Colonic mucosa (tissue), 4 donors: Measurements from ENCODE around the gene CSNK1D. TPM values are rescaled to one million over a fixed set of nuclear protein-coding genes. Genes with fewer than 3 reads are reported as not detected.
A peak's percentile ranks its signal among the peaks of the same experiment; 100 is the strongest.

Experiments used
- DNase-seq: peaks from one replicate; pipeline ENCODE4 v3.0.0-alpha.2; 2020
- H3K27ac ChIP-seq: fragments of 200-600 bp; one replicate; pipeline ENCODE4 v1.8.0; 2021
- H3K27me3 ChIP-seq: fragments of 200-600 bp; one replicate; pipeline ENCODE4 v1.8.0; 2021
- H3K36me3 ChIP-seq: fragments of 200-600 bp; one replicate; pipeline ENCODE4 v1.8.0; 2021
- H3K4me1 ChIP-seq: fragments of 200-600 bp; one replicate; pipeline ENCODE4 v1.8.0; 2021; ENCODE audit warnings: mild to moderate bottlenecking
- H3K4me3 ChIP-seq: fragments of 200-600 bp; one replicate; pipeline ENCODE4 v1.8.0; 2021
- H3K9ac ChIP-seq, 2 donors: one replicate each; pipeline ENCODE4 v1.7.0; 2013; ENCODE audit warnings: control low read depth in 2 of 2, low read depth in 2 of 2, low read length in 2 of 2
- H3K9me3 ChIP-seq: fragments of 200-600 bp; one replicate; pipeline ENCODE4 v1.8.0; 2021
- CTCF ChIP-seq: fragments of 200-600 bp; IDR thresholded peaks from one replicate; pipeline ENCODE4 v1.8.0; 2022; ENCODE audit warnings: antibody characterized with exemption, mild to moderate bottlenecking
- intact Hi-C: fragments of 100-400 bp; cut with DNase I; formaldehyde crosslinking; loops from one replicate; pipeline ENCODE4 v1.14.1; 2022
- total RNA-seq, 2 donors: library from RNA; stranded (reverse); fragmentation: NEBNext Ultra II Directional in 1 of 2; extraction: Animal tissue kit (Norgen Biotek cat#: 25700) in 1 of 2; gene quantifications; one replicate each; pipeline ENCODE4 v1.2.1, GENCODE V29; 2021
- donor health status: healthy.
- donor health status: DM: no; HTN: no; CAD: no.
- donor health status: DM: no; HTN: no; CAD: no.

Gene CSNK1D
- total RNA-seq, 2 donors from 2014 or later, result 136 to 138 TPM

GRCh38 chr17:82313195-82314011 is 39.9 kb upstream of the CSNK1D start:
- H3K9ac ChIP-seq, result no peak overlapping the region
- H3K4me1 ChIP-seq, result no peaks in the 10 kb centered on the region
- no peaks in the 10 kb centered on the region for H3K9me3 ChIP-seq
- H3K4me3 ChIP-seq, result no peak overlapping the region
- peaks cover 6% of the 10 kb centered on the region for H3K27me3 ChIP-seq
- intact Hi-C loops, result no loop called here
- no peak for DNase-seq
- no peak for TF ChIP-seq CTCF
- no peak overlapping the region for H3K27ac ChIP-seq
- H3K36me3 ChIP-seq, result no peaks in the 10 kb centered on the region

GRCh38 chr17:82311971-82312370 is 38.5 kb upstream of the CSNK1D start:
- Histone ChIP-seq H3K9me3 (no peaks in the 10 kb centered on the region), H3K9ac (no peak overlapping the region), H3K27me3 (peaks cover 6% of the 10 kb centered on the region), H3K27ac (no peak overlapping the region), H3K36me3 (no peaks in the 10 kb centered on the region), H3K4me1 (no peaks in the 10 kb centered on the region), H3K4me3 (no peak overlapping the region)
- no peak for DNase-seq
- intact Hi-C loops, result no loop called here
- TF ChIP-seq CTCF, result no peak

GRCh38 chr17:82310877-82311276 is 37.4 kb upstream of the CSNK1D start:
- Histone ChIP-seq H3K27me3 (peaks cover 6% of the 10 kb centered on the region), H3K4me1 (no peaks in the 10 kb centered on the region), H3K27ac (no peak overlapping the region), H3K4me3 (no peak overlapping the region), H3K9me3 (no peaks in the 10 kb centered on the region), H3K9ac (no peak overlapping the region), H3K36me3 (no peaks in the 10 kb centered on the region)
- TF ChIP-seq CTCF, result no peak
- DNase-seq, result no peak
- intact Hi-C loops, result no loop called here

GRCh38 chr17:82309656-82310570 is 36.4 kb upstream of the CSNK1D start:
- no peak for DNase-seq

More at GRCh38 chr17:82309656-82310570, 36.4 kb upstream of the CSNK1D start:
- no peaks in the 10 kb centered on the region for H3K36me3 ChIP-seq
- H3K27ac ChIP-seq, result no peak overlapping the region
- peaks cover 6% of the 10 kb centered on the region for H3K27me3 ChIP-seq
- no peak for TF ChIP-seq CTCF
- H3K4me1 ChIP-seq, result no peaks in the 10 kb centered on the region
- H3K4me3 ChIP-seq, result no peak overlapping the region
- intact Hi-C loops, result no loop called here
- H3K9me3 ChIP-seq, result no peaks in the 10 kb centered on the region
- peak overlapping the region in 1 of 2 donors; percentile 1 for H3K9ac ChIP-seq
